GM23338 (cell line): Measurements from ENCODE around the gene WWOX. TPM values are rescaled to one million over a fixed set of nuclear protein-coding genes. Genes with fewer than 3 reads are reported as not detected.
A peak's percentile ranks its signal among the peaks of the same experiment; 100 is the strongest.

Experiments
- ATAC-seq: fragments of 200-7000 bp; cut with Tn5 transposase; 3 replicates; pipeline ENCODE4 v1.9.1; 2020
- DNase-seq: peaks from one replicate; pipeline ENCODE4 v3.0.0-alpha.2; 2015; ENCODE audit warnings: low spot score
- H2AFZ ChIP-seq: fragments of 200-600 bp; sonication (generic); 2 replicates; pipeline ENCODE4 v1.8.0; 2016; ENCODE audit warnings: antibody characterized with exemption, mild to moderate bottlenecking, moderate library complexity
- H3F3A ChIP-seq: fragments of 200-600 bp; sonication (generic); replicated peaks from 2 replicates; pipeline ENCODE4 v1.8.0; 2017; ENCODE audit warnings: antibody characterized with exemption, mixed run types, low read depth
- H3K27ac ChIP-seq: fragments of 200-600 bp; sonication (generic); 2 replicates; pipeline ENCODE4 v1.6.1; 2016; ENCODE audit warnings: low read depth
- H3K27me3 ChIP-seq: fragments of 200-600 bp; sonication (generic); 2 replicates; pipeline ENCODE4 v1.8.0; 2016; ENCODE audit warnings: mild to moderate bottlenecking, mixed run types, moderate library complexity; ENCODE audit not compliant: insufficient read depth
- H3K36me3 ChIP-seq: fragments of 200-600 bp; sonication (generic); 2 replicates; pipeline ENCODE4 v1.8.0; 2016; ENCODE audit warnings: mild to moderate bottlenecking; ENCODE audit not compliant: insufficient read depth
- H3K4me1 ChIP-seq: fragments of 200-600 bp; sonication (generic); 2 replicates; pipeline ENCODE4 v1.8.0; 2016; ENCODE audit warnings: mild to moderate bottlenecking, moderate library complexity; ENCODE audit not compliant: insufficient read depth
- H3K4me2 ChIP-seq: fragments of 200-600 bp; sonication (generic); 2 replicates; pipeline ENCODE4 v1.7.1; 2017; ENCODE audit warnings: mixed run types
- H3K4me3 ChIP-seq: fragments of 200-600 bp; sonication (generic); 2 replicates; pipeline ENCODE4 v1.6.1; 2016; ENCODE audit warnings: mixed run types
- H3K79me2 ChIP-seq: fragments of 200-600 bp; sonication (generic); replicated peaks from 2 replicates; pipeline ENCODE4 v1.8.0; 2017; ENCODE audit warnings: mild to moderate bottlenecking; ENCODE audit not compliant: insufficient read depth
- H3K9me2 ChIP-seq: fragments of 200-600 bp; sonication (generic); 2 replicates; pipeline ENCODE4 v1.8.0; 2017; ENCODE audit not compliant: insufficient read depth
- H4K20me1 ChIP-seq: fragments of 200-600 bp; sonication (generic); replicated peaks from 2 replicates; pipeline ENCODE4 v1.8.0; 2017; ENCODE audit warnings: mild to moderate bottlenecking; ENCODE audit not compliant: insufficient read depth
- H3K27ac Mint-ChIP-seq: 2 replicates; pipeline ENCODE4 v1.8.0; 2020; ENCODE audit warnings: inconsistent platforms, mild to moderate bottlenecking, moderate library complexity, mixed read lengths
- H3K27me3 Mint-ChIP-seq: 3 replicates; pipeline ENCODE4 v1.8.0; 2022; ENCODE audit warnings: low read depth, mild to moderate bottlenecking, moderate library complexity, mixed read lengths, inconsistent platforms; ENCODE audit not compliant: insufficient read depth, poor library complexity
- H3K36me3 Mint-ChIP-seq: 3 replicates; pipeline ENCODE4 v1.8.0; 2021; ENCODE audit warnings: low read depth, mild to moderate bottlenecking, inconsistent platforms, moderate library complexity, mixed read lengths
- H3K4me1 Mint-ChIP-seq: 3 replicates; pipeline ENCODE4 v1.8.0; 2020; ENCODE audit warnings: mild to moderate bottlenecking, inconsistent platforms, mixed read lengths
- H3K4me3 Mint-ChIP-seq: 3 replicates; pipeline ENCODE4 v1.8.0; 2021; ENCODE audit warnings: moderate library complexity, mild to moderate bottlenecking, inconsistent platforms, mixed read lengths
- H3K9me3 Mint-ChIP-seq: 3 replicates; pipeline ENCODE4 v1.8.0; 2020; ENCODE audit warnings: moderate library complexity, mild to moderate bottlenecking, inconsistent platforms, mixed read lengths
- EZH2 ChIP-seq: fragments of 200-600 bp; sonication (generic); IDR thresholded peaks from one replicate; pipeline ENCODE4 v1.8.0; 2017; ENCODE audit warnings: antibody characterized with exemption, mild to moderate bottlenecking, low read depth; ENCODE audit not compliant: unreplicated experiment
- JUNB ChIP-seq: IDR thresholded peaks from one replicate; pipeline ENCODE4 v1.6.1; 2016; ENCODE audit warnings: antibody characterized with exemption; ENCODE audit not compliant: unreplicated experiment
- NANOG ChIP-seq: IDR thresholded peaks from 2 replicates; pipeline ENCODE4 v1.6.1; 2016; ENCODE audit warnings: antibody characterized with exemption, borderline replicate concordance
- ZNF114 ChIP-seq: fragments of 250-450 bp; sonication (Bioruptor Pico); IDR thresholded peaks from 2 replicates; pipeline ENCODE4 v1.5.0; 2020; ENCODE audit warnings: mild to moderate bottlenecking, moderate library complexity
- ZNF331 ChIP-seq: fragments of 250-450 bp; sonication (Bioruptor Pico); IDR thresholded peaks from 2 replicates; pipeline ENCODE4 v1.5.0; 2020; ENCODE audit warnings: low read depth, mild to moderate bottlenecking, moderate library complexity
- polyA plus RNA-seq: library from polyadenylated mRNA; unstranded; fragments of >200 nt; fragmentation: Nextera tagmentation; extraction: Ambion mirVana; gene quantifications from 2 replicates; pipeline ENCODE4 v1.2.1, GENCODE V29; 2016
- total RNA-seq: library from RNA; depleted of rRNA; stranded (reverse); fragments of >200 nt; shearing (Covaris generic); gene quantifications from 2 replicates; pipeline ENCODE4 v1.2.3, GENCODE V29; 2014
- TF ChIP-seq, protein P1 (sequence below), 2 experiments: fragments of 200-600 bp in 1 of 2; sonication (generic) in 1 of 2; conservative IDR thresholded peaks; 2 replicates each; pipeline versions ENCODE4 v1.5.1 to v1.6.1; 2016 to 2017; ENCODE audit warnings: antibody characterized with exemption in 2 of 2, low read depth in 2 of 2, mild to moderate bottlenecking in 2 of 2, moderate library complexity in 1 of 2
- TF ChIP-seq, protein P2 (sequence below): IDR thresholded peaks from 2 replicates; pipeline ENCODE4 v1.6.1; 2016; ENCODE audit warnings: antibody characterized with exemption

The WWOX gene
- total and polyA plus RNA-seq, 2 experiments from 2014 or later: 10.0 to 19.3 TPM

- TF ChIP-seq ZNF114 (CRISPR knock-in tag) (no peak), EZH2 (no peak)
Observed at GRCh38 chr16:78919852-78920251, 820.4 kb downstream of the WWOX start (continued).

DNA sequence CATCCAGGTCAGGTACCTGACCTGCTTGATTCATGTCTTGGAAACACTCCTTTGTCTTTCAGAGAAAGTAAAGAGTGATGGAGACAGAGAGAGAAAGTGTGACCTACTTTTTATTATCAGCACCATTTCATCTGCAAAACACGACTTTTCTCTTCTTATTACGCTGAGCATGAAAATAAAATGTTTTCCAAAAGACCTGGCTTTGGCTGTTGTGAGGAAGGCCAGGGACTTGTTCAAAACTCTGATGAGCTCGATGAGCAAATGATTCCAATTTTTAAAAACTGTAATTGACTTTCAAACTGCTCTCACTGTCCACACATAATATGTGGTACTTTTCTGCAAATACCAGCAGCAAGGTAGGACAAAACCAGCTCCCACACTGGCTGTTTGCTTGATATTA, 821.2 kb downstream of the WWOX start:
- no peaks in the 10 kb centered on the region; the same call in 1 of the 2 replicates for H3K9me2 ChIP-seq
- peaks cover 54% of the 10 kb centered on the region for H3K9me3 Mint-ChIP-seq
- H4K20me1 ChIP-seq: no peaks in the 10 kb centered on the region
- no peaks in the 10 kb centered on the region for H3F3A ChIP-seq
- H3K79me2 ChIP-seq: no peaks in the 10 kb centered on the region
- H3K4me3 ChIP-seq: no peak overlapping the region
- H3K4me2 ChIP-seq: no peak overlapping the region
- no peaks in the 10 kb centered on the region for H3K4me1 ChIP-seq
- H2AFZ ChIP-seq: no peak overlapping the region
- DNase-seq (no peak), ATAC-seq (no peak)
- no peaks in the 10 kb centered on the region for H3K27me3 Mint-ChIP-seq
- no peaks in the 10 kb centered on the region for H3K27me3 ChIP-seq
- H3K36me3 Mint-ChIP-seq: peaks cover 36% of the 10 kb centered on the region
- H3K27ac Mint-ChIP-seq: no peak overlapping the region
- TF ChIP-seq JUNB (no peak), ZNF331 (no peak), NANOG (no peak)
- H3K4me1 Mint-ChIP-seq: no peaks in the 10 kb centered on the region; the same call in 2 of the 3 replicates
- no peak overlapping the region for H3K4me3 Mint-ChIP-seq
- no peaks in the 10 kb centered on the region for H3K36me3 ChIP-seq
- no peak overlapping the region for H3K27ac ChIP-seq

DNA sequence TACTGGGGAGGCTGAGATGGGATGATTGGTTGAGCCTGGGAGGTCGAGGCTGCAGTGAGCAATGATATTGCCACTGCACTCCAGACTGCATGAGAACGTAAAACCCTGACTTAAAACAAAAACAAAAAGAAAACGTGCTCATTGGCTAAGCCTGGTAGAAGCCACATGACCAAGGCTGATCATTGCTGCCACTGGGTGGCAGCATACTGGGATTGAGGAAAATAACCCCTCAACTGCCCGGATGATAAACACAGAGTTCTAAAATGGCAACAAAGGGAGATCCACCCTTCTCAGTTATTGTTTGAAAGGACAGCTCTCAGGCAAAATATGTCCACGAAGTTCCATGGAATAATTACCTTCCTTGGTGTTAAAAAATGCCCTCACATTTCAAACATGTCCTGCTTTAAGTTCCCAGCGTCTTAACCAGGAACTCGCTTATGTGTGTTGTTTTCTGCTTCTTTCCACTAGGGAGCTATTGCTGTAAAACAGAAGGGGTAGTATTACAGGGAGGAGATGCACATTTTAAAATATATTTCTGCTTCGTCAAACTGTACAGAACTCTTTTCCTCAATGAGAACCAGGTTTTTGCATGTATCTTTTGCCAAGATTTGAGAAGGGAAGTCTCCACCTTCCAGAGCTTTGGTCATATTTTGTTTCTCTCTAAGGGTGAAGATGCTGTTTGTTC, 825.8 kb downstream of the WWOX start:
- Mint-ChIP-seq H3K4me1 (no peaks in the 10 kb centered on the region), H3K27ac (no peak overlapping the region), H3K36me3 (peaks cover 33% of the 10 kb centered on the region), H3K9me3 (peaks cover 43% of the 10 kb centered on the region), H3K27me3 (peaks cover 4% of the 10 kb centered on the region), H3K4me3 (no peak overlapping the region)
- Histone ChIP-seq H3K4me1 (no peaks in the 10 kb centered on the region), H3K36me3 (no peaks in the 10 kb centered on the region), H4K20me1 (no peaks in the 10 kb centered on the region), H2AFZ (no peak overlapping the region), H3K79me2 (no peaks in the 10 kb centered on the region), H3K4me3 (no peak overlapping the region), H3K9me2 (no peaks in the 10 kb centered on the region), H3F3A (no peaks in the 10 kb centered on the region), H3K27me3 (no peaks in the 10 kb centered on the region), H3K27ac (no peak overlapping the region), H3K4me2 (no peak overlapping the region)
- DNase-seq (peak; percentile 64), ATAC-seq (peak; percentile 73)
- TF ChIP-seq, protein P1, sequence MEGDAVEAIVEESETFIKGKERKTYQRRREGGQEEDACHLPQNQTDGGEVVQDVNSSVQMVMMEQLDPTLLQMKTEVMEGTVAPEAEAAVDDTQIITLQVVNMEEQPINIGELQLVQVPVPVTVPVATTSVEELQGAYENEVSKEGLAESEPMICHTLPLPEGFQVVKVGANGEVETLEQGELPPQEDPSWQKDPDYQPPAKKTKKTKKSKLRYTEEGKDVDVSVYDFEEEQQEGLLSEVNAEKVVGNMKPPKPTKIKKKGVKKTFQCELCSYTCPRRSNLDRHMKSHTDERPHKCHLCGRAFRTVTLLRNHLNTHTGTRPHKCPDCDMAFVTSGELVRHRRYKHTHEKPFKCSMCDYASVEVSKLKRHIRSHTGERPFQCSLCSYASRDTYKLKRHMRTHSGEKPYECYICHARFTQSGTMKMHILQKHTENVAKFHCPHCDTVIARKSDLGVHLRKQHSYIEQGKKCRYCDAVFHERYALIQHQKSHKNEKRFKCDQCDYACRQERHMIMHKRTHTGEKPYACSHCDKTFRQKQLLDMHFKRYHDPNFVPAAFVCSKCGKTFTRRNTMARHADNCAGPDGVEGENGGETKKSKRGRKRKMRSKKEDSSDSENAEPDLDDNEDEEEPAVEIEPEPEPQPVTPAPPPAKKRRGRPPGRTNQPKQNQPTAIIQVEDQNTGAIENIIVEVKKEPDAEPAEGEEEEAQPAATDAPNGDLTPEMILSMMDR (conservative IDR thresholded peaks at IDR 0.05; ENCODE audit: low read depth in 2 of 2): peak; percentile 75 to 79
- TF ChIP-seq, protein P2, sequence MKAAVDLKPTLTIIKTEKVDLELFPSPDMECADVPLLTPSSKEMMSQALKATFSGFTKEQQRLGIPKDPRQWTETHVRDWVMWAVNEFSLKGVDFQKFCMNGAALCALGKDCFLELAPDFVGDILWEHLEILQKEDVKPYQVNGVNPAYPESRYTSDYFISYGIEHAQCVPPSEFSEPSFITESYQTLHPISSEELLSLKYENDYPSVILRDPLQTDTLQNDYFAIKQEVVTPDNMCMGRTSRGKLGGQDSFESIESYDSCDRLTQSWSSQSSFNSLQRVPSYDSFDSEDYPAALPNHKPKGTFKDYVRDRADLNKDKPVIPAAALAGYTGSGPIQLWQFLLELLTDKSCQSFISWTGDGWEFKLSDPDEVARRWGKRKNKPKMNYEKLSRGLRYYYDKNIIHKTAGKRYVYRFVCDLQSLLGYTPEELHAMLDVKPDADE: no peak
